HG03469 (cell line): ENCODE data around the gene TMCC1.

Experiments
- ATAC-seq: cut with Tn5 transposase; IDR thresholded peaks from one replicate; pipeline ENCODE4 v1.9.1; 2021; ENCODE audit warnings: mild to moderate bottlenecking, moderate library complexity, moderate number of reproducible peaks; ENCODE audit not compliant: unreplicated experiment

TMCC1 gene

DNA sequence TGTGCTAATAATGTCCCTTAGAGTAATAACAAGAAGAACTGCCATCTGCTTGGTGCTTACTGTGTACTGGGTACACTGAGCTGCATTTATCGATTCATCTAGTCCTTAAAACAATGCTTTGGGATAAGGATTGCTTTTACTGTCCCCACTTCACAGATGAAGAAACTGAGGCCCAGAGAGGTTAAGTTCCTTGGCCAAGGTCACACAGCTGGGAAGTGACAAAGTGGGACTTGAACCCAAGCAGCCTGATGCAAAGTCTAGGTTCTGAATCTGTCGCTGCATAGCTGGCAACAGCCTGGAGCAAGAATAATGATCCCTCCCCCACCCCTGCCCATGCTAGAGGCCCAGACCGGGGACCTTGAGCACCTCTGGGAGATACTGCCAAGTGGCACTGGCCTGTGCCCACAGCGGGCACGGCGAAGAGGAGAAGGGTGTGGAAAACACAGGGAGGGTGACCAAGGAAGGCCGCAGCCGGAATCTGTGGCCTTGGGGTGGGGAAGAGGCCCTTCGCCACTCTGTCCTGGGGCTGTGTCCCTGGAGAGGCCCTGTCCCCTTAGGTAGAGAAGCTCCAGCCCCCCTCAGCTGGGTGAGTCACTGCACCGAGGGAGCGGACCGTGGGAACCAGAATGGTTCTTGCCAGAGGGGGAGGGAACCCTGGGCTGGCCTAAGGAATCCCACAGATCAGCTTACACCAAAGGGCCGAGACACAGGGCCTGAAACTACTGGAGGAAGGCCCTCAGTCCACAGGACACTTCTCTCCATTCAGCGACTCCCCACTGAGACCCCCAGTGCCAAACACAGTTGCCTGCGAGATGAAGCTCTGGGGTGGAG lies 290.6 kb downstream of the TMCC1 start:
- ATAC-seq: no peak

DNA sequence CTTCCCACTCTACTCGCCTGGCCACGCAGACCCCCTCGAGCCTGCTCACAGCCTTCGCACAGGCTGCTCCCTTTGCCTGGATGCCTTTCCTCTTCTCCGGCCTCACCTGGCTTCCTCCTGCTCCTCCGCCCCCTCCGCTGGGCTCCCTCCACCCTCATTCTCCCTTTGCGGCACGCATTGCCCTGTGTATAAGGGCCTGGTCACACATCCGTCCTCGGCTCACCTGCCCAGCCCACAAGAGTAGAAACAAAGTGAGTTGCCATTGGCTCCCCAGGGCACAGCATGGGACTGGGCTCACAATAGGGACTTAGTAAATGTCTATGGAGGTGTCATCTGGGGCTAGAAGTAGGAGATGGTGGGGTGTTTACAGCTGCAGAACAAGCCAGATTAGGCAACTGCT lies 291.2 kb downstream of the TMCC1 start:
- ATAC-seq: no peak

DNA sequence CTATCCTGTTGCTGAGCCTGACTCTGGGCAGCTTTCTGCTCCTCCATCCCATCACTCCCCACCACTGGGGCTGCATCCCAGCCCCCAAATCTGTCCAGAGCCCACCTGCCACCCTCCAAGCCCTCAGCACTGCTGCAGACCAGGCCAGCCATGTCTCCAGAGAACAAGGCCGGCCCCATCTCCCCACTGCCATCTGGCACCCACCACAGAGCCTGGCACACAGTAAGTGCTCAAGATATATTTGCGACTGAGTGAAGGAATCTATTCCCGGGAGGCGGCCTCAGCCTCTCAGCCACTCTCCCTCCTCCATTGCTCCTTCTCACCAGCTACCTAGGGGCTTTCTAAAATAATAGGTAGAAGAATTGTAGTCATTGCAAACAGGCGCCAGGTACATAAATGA lies 291.8 kb downstream of the TMCC1 start:
- ATAC-seq: no peak

DNA sequence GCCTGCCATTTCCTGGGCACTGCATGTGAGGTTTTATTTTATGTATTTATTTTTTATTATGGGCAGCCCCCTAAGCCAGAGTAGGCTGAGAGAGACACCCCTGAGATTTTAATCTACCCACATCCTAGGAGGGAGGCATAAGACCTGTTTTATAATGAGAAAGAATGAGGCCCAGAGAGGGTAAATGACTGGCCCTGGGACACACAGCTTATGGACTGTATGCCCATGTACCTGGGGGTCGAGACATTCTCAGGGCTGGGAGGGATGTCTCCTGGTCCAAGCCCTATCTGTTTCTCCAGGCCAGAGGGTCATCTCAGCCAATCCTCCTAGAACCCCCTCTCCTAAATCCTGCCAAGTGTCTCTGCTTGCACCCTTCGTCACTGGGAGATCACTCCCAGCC lies 293.2 kb downstream of the TMCC1 start:
- no peak for ATAC-seq

DNA sequence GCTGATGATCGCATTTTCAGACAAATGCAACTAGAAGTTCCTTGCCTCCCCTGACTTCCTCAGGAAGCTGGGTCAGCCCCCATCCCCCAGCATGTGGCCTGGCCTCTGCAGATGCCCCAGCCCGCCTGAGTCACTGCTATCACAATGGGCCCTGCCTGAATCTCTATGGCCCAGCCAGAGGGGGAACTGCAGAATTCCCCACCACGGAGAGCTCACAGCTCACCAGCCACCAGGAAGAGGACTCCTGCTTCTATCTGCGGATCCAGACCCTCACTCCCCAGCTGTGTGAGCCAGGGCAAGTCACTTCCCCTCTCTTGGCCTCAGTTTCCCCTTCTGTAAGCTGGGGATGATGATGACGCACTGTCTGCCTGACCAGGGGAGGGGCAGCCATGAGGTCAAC lies 293.9 kb downstream of the TMCC1 start:
- ATAC-seq: no peak

DNA sequence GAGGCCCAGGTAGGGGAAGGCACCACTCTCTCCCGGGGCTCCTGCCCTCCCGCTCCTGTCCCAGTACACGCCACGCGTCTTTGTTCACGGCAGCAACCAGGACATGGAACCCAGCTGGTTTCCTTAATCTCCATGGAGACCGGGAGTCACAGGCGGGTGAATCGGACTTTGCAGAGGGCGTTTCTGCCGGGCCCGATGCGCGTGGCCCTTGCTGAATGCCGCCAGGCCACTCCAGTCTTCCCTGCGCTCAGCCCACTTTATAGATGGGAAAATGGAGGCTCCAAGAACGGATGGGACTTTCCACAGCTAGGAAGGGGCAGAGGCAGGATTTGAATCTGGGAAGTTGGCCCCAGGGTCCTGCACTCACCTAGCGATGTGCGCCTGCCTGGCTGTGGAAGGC lies 294.4 kb downstream of the TMCC1 start:
- ATAC-seq: no peak

DNA sequence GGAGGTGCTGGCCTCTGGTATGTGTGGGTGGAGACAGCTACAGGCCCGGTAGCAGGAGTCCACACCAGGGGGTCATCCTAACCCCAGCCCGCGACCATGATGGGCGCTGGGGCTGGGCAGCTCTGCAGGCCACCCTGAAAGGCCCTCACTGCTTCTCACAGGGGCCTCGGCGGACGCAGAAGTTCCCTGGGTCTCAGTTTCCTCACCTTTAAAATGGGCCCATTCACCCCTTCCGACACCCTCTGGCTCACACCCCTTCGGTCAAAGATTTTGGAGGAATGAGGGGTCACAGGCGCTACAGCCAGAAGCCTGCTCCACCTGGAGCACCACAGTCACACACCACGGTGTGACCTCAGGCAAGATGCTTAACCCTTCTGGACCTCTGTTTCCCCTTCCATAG lies 295.0 kb downstream of the TMCC1 start:
- ATAC-seq: no peak

DNA sequence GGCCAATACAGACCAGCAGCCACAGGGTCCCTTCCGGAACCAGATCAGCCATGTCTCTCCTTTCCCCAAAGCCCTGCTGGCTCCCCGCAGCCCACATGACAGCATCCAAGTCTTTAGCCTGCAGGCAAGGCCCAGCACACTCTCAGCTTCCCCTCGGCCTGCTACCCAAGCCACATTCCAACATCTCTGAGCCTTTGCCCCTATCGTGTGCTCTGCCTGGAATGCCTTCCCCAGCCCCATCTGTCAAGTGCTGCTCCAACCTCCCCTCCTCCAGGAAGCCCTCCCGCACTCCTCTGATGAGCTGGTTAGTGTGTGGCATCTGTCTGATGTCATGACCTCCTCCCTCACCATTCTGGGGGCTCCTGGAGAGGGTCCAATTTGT lies 295.5 kb downstream of the TMCC1 start:
- no peak for ATAC-seq
